Calu3 (cell line): Measurements from ENCODE around the gene SYT15B. TPM values are rescaled to one million over a fixed set of nuclear protein-coding genes. Genes with fewer than 3 reads are reported as not detected.
"Not testable (repeated sequence)": the region's sequence is repeated elsewhere in the genome, so short reads cannot be mapped to it uniquely, and the experiment has no call there.

Source experiments
- Bru-seq: library from RNA; stranded (reverse); fragments of 400-500 nt; gene quantifications from one replicate; lab custom pipeline; 2021; lab: Mats Ljungman, UMichigan
- BruChase-seq, 2 experiments: library from RNA; stranded (reverse); fragments of 400-500 nt; gene quantifications; one replicate each; lab custom pipeline; 2021; lab: Mats Ljungman, UMichigan
- BruUV-seq: library from RNA; stranded (reverse); fragments of 400-500 nt; replicated peaks from 2 replicates; lab custom pipeline; 2021; lab: Mats Ljungman, UMichigan
- CTCF ChIA-PET: fragments of 300-600 bp; sonication (Branson Sonifier 250); formaldehyde crosslinking; loops from one replicate; lab custom pipeline; 2022; ENCODE audit warnings: antibody characterized with exemption; lab: Charles Lee
- DNase-seq: peaks from one replicate; pipeline ENCODE4 v3.0.0; 2022
- H3K27ac Mint-ChIP-seq: one replicate; pipeline ENCODE4 v1.8.0; 2022; ENCODE audit warnings: mixed read lengths; ENCODE audit not compliant: unreplicated experiment
- H3K27me3 Mint-ChIP-seq: one replicate; pipeline ENCODE4 v1.8.0; 2022; ENCODE audit warnings: mixed read lengths; ENCODE audit not compliant: unreplicated experiment
- H3K36me3 Mint-ChIP-seq: one replicate; pipeline ENCODE4 v1.8.0; 2022; ENCODE audit warnings: mild to moderate bottlenecking, moderate library complexity, mixed read lengths; ENCODE audit not compliant: insufficient read depth, unreplicated experiment
- H3K4me1 Mint-ChIP-seq: one replicate; pipeline ENCODE4 v1.8.0; 2022; ENCODE audit warnings: mild to moderate bottlenecking, low read depth, mixed read lengths; ENCODE audit not compliant: unreplicated experiment
- H3K4me3 Mint-ChIP-seq: one replicate; pipeline ENCODE4 v1.8.0; 2022; ENCODE audit warnings: mild to moderate bottlenecking, low read depth, moderate library complexity, mixed read lengths; ENCODE audit not compliant: unreplicated experiment
- H3K9me3 Mint-ChIP-seq: one replicate; pipeline ENCODE4 v1.8.0; 2022; ENCODE audit warnings: low read depth, mixed read lengths; ENCODE audit not compliant: unreplicated experiment
- intact Hi-C: fragments of 100-400 bp; cut with micrococcal nuclease; formaldehyde crosslinking; loops from one replicate; pipeline ENCODE4 v1.10.0; 2022; ENCODE audit not compliant: unreplicated experiment
- long read RNA-seq: library from polyadenylated mRNA; stranded (forward); transcript quantifications from one replicate; pipeline ENCODE4 v2.0.0, GENCODE V29; 2022
- total RNA-seq: library from RNA; stranded (reverse); gene quantifications from 2 replicates; pipeline ENCODE4 v1.2.3, GENCODE V29; 2022
- TF ChIP-seq, protein P1 (sequence below): fragments of 200-600 bp; IDR thresholded peaks from one replicate; pipeline ENCODE4 v1.8.0; 2022; ENCODE audit warnings: antibody characterized with exemption; ENCODE audit not compliant: unreplicated experiment

SYT15B gene
- 0.21 and 0.24 TPM in 2 replicates for total RNA-seq
- Bru-seq, nascent RNA, result percentile 9 among the genes with signal in this experiment
- BruChase-seq, experiment 1, labeled RNA remaining after a 6-hour chase, result percentile 10 among the genes with signal in this experiment
- BruChase-seq, experiment 2, labeled RNA remaining after a 2-hour chase, result percentile 14 among the genes with signal in this experiment
- long read RNA-seq, partial matches to known transcripts, result 0 of 1 reads
- long read RNA-seq, other reads (novel, unspliced or antisense), result 1 of 1 reads

- H3K27ac Mint-ChIP-seq, CTCF ChIA-PET, H3K36me3 Mint-ChIP-seq, BruUV-seq, H3K4me1 Mint-ChIP-seq, DNase-seq, H3K4me3 Mint-ChIP-seq, intact Hi-C loops, H3K9me3 Mint-ChIP-seq: not testable (repeated sequence)
- H3K27me3 Mint-ChIP-seq, result peaks cover 13% of the 10 kb centered on the region
These were observed at the start of gene SYT15B for GRCh38 chr10:47763554-47764175. TSS of gene SYT15B (minus strand) at chr10:47763592. CDS start at chr10:47762640, 952 bp downstream.

- H3K27me3 Mint-ChIP-seq, H3K36me3 Mint-ChIP-seq, H3K4me3 Mint-ChIP-seq, CTCF ChIA-PET, intact Hi-C loops, H3K27ac Mint-ChIP-seq, H3K4me1 Mint-ChIP-seq, BruUV-seq, H3K9me3 Mint-ChIP-seq, DNase-seq: not testable (repeated sequence)
These were observed 16.2 kb upstream of the SYT15B start for GRCh38 chr10:47779590-47779989.

GRCh38 chr10:47775361-47776231 lies 12.2 kb upstream of the SYT15B start:
- H3K4me1 Mint-ChIP-seq, H3K27me3 Mint-ChIP-seq, H3K9me3 Mint-ChIP-seq, BruUV-seq, H3K27ac Mint-ChIP-seq, intact Hi-C loops, H3K36me3 Mint-ChIP-seq, H3K4me3 Mint-ChIP-seq: not testable (repeated sequence)
- peak; percentile 88 for DNase-seq
- TF ChIP-seq, protein P1, sequence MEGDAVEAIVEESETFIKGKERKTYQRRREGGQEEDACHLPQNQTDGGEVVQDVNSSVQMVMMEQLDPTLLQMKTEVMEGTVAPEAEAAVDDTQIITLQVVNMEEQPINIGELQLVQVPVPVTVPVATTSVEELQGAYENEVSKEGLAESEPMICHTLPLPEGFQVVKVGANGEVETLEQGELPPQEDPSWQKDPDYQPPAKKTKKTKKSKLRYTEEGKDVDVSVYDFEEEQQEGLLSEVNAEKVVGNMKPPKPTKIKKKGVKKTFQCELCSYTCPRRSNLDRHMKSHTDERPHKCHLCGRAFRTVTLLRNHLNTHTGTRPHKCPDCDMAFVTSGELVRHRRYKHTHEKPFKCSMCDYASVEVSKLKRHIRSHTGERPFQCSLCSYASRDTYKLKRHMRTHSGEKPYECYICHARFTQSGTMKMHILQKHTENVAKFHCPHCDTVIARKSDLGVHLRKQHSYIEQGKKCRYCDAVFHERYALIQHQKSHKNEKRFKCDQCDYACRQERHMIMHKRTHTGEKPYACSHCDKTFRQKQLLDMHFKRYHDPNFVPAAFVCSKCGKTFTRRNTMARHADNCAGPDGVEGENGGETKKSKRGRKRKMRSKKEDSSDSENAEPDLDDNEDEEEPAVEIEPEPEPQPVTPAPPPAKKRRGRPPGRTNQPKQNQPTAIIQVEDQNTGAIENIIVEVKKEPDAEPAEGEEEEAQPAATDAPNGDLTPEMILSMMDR, result peak; percentile 79
- CTCF ChIA-PET, result interaction anchor here (0.6 to 1.2 kb wide), 3 partner anchors 1217 to 1547 kb away, joined by 3 to 5 read pairs (median 3); no protein-coding TSS in a partner anchor

DNA sequence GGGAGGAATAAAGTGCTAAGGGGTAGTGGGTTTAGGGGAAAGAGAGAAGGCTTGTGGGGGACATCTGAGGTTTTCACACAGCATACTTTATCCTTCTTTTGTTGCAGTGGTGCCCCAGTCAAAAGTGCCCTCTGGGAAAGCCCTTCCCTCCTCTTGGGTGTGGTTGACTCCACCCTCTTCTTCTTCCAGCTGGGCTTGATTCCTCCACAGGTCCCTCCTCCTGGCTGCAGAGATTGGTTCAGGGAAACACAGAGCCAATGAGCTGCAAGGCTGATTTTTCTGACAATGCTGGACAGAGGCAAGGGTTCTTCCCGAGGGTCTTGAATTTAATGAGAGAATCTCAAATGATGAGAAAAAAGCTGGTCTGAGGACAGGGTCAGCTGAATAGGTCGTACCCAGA lies 7.4 kb upstream of the SYT15B start:
- BruUV-seq, CTCF ChIA-PET, H3K36me3 Mint-ChIP-seq, H3K4me1 Mint-ChIP-seq, DNase-seq, H3K4me3 Mint-ChIP-seq, H3K9me3 Mint-ChIP-seq, intact Hi-C loops, H3K27me3 Mint-ChIP-seq, H3K27ac Mint-ChIP-seq: not testable (repeated sequence)

DNA sequence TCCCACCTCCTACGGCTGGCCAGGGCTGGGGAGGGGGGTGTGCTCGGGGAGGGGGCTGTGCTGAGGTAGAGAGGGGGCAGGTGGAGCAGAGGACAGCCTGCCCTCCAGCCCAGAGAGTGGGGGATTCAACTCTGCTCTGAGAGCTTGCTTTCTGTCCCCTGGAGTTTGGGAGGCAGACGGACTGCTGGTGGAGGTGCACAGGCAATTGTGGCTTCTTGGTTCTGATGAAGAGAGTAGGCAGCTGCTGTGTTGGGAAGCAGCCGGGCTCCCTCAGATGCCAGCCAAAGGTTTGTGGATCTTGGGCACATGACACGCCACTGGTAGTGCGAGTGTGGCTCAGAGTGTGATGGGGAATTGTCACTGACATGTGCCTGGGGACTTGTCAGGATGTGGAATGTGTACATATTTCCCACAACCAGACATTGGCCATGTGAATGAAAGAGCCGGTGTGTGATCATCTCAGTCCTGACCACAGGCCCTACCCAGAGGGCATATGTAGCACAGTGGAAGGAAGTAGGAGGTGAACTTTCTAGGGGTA lies 5.3 kb upstream of the SYT15B start:
- BruUV-seq, H3K9me3 Mint-ChIP-seq, H3K36me3 Mint-ChIP-seq, H3K4me3 Mint-ChIP-seq, DNase-seq, H3K27ac Mint-ChIP-seq, CTCF ChIA-PET, H3K4me1 Mint-ChIP-seq, intact Hi-C loops: not testable (repeated sequence)
- peaks cover 13% of the 10 kb centered on the region for H3K27me3 Mint-ChIP-seq

GRCh38 chr10:47768085-47768484 lies 4.7 kb upstream of the SYT15B start:
- DNase-seq, intact Hi-C loops, CTCF ChIA-PET, H3K4me1 Mint-ChIP-seq, BruUV-seq, H3K9me3 Mint-ChIP-seq, H3K4me3 Mint-ChIP-seq, H3K27ac Mint-ChIP-seq, H3K36me3 Mint-ChIP-seq: not testable (repeated sequence)
- peaks cover 13% of the 10 kb centered on the region for H3K27me3 Mint-ChIP-seq

DNA sequence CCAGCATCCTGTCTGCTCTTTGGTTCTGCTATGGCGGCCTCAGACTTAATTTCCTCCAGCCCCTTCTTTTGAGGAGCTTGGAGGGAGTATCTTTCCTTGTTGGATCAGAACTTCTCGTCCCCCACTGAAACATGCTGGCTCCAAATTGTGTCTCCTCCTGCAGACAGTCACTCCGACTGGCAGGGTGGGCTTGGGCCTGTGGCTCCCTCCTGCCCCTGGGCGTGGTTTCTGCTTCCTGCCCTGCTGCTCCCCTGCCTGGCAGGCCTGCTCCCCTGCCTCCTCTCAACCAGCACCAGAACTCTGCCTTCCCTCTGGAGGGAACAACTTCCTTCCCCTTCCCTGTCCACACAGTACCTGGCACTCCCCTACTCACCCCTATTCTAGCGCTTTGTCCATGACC lies 3.8 kb upstream of the SYT15B start:
- H3K36me3 Mint-ChIP-seq, H3K9me3 Mint-ChIP-seq, DNase-seq, CTCF ChIA-PET, H3K4me1 Mint-ChIP-seq, H3K4me3 Mint-ChIP-seq, BruUV-seq, intact Hi-C loops, H3K27ac Mint-ChIP-seq: not testable (repeated sequence)
- H3K27me3 Mint-ChIP-seq, result peaks cover 13% of the 10 kb centered on the region

DNA sequence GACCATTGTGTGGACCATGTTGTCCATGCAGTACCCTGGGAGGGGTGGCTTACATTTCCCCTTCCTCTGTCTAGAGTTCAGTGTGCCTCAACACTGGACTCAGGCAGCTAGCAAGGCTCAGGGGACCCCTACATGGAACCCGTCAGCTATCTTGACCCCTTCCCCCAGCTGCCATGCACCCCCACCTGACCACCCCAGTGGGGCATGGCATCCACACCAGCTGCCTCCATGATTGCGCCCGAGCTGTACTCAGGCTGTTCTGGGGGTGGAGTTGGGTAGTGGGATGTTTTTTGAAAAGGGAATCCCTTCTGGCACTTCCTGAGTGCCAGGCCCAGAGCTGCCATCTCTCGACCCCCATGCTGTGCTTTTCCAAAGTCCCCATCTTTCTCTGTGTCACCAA lies 1.8 kb upstream of the SYT15B start:
- H3K36me3 Mint-ChIP-seq, CTCF ChIA-PET, H3K4me3 Mint-ChIP-seq, H3K27ac Mint-ChIP-seq, BruUV-seq, intact Hi-C loops, H3K4me1 Mint-ChIP-seq, H3K9me3 Mint-ChIP-seq, DNase-seq: not testable (repeated sequence)
- peaks cover 13% of the 10 kb centered on the region for H3K27me3 Mint-ChIP-seq
